NCI-H82 treated with DMSO at 0.1 percent for 48 hours (cell line): Measurements from ENCODE around the gene KCNC4.

Source experiments
- DNase-seq: peaks from one replicate; lab custom pipeline; 2025; ENCODE audit not compliant: unreplicated experiment; lab: John Stamatoyannopoulos, UW

Gene KCNC4

GRCh38 chr1:110188035-110188618 is 22.0 kb upstream of the KCNC4 start:
- no peak for DNase-seq

- no peak for DNase-seq
Measured at GRCh38 chr1:110189181-110189580, 20.9 kb upstream of the KCNC4 start.

DNA sequence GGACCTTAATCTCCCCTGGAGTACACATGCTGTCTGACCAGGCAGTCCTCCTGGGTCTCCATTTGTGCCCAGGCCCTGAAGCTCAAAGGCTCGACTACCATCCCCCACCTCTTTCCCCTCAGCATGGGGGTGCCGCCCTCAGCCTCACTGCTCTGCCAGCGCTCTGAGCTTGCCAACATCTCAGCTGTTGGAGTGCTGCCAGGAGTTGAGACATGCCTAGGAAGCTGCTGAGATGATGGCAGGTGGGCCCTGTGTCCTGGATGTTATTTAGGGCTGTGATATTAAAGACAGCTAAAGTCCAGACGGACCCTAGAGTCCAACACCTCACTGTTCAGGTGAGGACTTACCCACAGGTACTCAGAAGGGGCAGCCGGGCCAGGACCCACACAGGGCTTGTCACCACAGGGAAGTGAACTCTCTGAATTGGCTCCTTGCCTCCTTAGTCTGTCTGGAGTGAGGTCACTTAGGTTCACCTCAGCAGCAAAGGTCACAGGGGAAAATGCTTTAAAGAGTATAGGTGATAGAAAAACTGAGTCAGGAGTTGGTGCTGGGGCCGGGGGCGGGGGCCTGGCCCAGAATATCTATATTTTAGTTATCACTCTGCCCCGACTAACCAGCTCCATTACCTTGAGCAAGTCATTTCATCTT is 19.7 kb upstream of the KCNC4 start:
- no peak for DNase-seq

- no peak for DNase-seq
Measured at GRCh38 chr1:110192541-110192940, 17.6 kb upstream of the KCNC4 start.

DNA sequence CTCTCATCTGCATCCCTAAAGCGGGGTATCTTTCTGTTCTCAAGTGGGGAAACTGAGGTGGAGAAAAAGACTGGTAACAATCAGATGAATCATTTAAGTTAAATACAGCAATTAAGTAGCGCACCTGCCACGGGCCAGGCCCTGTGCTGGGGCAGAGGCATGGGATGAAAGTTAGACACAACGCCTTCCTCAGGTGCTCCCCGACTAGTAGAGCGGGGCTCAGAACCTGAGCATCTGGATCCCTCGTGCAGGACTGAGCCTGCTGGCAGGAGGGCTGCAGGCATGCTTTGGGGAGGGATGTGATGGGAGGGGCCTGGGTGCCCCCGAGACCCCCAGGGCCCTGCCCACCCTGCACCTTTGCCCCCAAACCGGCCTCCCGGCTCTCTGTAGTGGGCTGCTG is 14.9 kb upstream of the KCNC4 start:
- no peak for DNase-seq

DNA sequence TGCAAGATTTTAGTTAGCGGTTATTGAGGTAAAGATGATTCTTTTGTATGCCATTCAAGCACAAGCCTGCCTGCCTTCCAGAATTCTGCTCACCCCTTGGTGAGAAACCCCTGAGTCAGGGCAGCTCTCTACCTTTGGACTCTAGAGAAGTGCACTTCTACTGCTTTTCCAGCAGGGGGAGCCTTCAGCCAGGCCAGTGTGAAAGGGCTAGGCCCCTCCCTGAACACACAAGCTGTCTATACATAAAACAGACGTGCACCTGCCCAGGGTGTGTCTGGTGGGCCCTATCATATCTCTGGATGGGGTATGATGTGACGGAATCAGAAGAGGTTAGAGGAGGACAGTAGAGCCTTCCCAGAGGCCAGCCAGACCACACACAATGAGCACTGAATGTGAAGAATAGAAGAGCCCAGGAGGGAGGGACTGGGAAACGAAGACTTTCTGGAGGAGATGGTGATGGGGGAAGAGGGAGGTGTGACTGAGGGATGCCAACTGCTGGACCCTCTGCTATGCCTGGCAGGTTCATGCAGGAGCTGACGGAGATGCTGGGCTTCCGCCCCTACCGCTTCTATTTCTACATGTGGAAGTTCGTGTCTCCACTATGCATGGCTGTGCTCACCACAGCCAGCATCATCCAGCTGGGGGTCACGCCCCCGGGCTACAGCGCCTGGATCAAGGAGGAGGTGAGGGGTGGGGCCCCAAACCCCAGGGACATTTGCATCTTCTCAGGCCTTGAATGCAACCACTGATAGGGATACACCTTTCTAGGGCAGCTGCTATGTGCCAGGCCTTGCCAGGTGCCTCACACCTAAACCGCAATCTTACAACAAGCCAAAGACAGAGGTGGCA is 13.0 kb upstream of the KCNC4 start:
- peak; percentile 54 for DNase-seq

DNA sequence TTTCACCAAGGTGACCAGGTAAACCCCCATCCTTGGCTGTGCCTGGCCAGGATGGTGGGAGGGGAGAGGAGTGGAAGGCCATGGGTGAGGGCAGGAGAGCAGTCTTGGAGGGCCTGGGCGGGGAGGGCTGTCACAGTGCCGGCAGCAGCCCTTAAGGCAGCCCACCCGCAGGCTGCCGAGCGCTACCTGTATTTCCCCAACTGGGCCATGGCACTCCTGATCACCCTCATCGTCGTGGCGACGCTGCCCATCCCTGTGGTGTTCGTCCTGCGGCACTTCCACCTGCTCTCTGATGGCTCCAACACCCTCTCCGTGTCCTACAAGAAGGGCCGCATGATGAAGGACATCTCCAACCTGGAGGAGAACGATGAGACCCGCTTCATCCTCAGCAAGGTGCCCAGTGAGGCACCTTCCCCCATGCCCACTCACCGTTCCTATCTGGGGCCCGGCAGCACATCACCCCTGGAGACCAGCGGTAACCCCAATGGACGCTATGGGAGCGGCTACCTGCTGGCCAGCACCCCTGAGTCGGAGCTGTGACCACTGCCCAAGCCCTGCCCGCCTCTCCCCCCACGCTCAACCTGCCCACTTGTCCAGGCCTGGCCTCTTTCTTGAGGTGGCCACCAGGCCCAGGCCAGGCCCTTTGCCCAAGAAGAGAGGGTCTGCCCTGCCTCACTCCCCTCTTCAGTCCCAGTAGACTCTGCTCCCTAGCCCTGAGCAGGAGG is 12.0 kb upstream of the KCNC4 start:
- DNase-seq = no peak

DNA sequence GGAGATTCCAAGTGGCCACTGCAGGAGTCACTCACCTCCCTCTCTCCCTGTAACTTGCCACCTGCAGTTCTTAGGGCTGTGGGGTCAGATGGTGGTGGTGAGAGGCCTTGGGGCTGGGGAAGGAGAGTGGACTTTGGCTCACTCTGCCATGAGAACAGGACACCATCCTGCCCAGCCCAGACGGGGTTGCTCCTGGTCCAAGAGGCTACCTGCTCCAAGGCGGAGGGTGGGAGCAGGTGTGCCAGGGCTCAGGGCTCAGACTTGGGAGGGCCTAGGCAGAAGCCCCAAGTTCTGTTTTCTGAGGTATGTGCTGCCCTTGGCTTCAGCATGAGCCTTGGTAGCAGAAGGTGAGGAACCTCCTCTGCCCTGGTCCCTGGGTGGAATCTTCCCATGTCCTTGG is 11.4 kb upstream of the KCNC4 start:
- no peak for DNase-seq

DNA sequence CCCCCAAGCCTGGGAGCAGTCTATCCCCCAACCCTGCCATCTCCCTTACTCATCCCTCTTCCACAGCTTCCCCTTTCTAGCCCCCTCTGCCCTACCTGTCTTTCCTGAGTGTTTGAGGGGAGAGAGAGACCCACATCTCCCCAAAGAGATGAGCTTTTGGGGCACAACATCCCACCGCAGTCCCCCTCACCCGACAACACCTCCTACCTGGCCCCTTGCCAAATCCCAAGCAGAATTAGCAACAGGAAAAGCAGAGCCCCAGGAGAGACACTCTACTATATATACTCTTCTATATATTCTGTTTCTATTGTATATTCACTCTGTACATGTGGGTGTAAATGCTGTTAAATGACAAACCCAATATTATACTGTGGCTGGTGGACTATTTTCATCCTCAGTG is 9.9 kb upstream of the KCNC4 start:
- no peak for DNase-seq

DNA sequence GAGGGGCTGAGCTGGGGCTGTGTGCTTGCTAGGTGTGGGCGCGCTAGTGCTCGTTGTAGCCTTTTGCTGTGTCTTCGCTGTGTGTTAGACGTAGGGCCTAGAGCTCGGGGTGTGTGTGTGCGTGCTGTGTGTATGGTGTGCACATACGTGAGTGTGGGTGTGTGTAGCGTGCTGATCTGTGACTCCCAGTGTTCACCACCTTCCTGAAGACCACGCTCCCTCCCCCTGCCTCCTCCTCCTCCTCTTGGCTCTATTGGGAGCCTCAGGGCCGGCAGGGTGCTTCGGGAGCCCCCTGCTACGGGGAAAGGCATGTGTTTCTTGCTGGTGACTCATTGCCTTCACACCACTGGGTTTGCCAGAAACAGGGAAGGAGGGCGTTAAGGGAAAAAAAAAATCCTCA is 9.4 kb upstream of the KCNC4 start:
- no peak for DNase-seq

GRCh38 chr1:110201157-110201825 is 8.8 kb upstream of the KCNC4 start:
- DNase-seq = no peak

DNA sequence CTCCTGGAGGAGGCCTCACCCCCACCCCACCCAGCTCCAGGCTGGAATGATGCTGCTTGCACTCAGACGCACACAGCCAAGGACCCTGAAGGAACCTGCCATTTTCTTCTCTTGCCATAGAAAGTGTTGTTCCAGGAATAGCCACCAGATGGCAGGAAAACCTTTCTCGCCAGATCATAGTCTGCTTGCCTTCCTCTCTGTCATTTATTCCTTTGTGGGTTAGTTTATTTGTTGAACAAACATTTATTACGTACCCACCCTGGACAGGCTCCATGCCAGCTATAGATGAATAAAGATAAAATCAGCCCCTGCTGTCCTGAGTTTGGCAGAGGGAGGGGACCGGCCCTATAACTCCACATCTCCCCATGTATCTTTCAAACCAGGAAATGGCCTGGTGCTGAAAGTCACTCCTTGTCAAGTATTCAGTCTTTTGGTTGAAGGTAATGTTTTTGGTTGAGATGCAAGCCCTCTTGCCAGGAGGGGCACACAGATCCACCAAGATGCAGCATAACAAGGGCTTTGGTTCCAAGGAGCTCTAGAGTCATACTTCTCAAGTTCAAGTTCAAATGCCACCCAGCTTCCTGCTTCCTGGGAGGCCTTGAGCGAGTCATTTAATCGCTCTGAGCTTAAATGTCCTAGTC is 7.0 kb upstream of the KCNC4 start:
- DNase-seq = peak; percentile 35

GRCh38 chr1:110205156-110205555 is 5.0 kb upstream of the KCNC4 start:
- DNase-seq = no peak

DNA sequence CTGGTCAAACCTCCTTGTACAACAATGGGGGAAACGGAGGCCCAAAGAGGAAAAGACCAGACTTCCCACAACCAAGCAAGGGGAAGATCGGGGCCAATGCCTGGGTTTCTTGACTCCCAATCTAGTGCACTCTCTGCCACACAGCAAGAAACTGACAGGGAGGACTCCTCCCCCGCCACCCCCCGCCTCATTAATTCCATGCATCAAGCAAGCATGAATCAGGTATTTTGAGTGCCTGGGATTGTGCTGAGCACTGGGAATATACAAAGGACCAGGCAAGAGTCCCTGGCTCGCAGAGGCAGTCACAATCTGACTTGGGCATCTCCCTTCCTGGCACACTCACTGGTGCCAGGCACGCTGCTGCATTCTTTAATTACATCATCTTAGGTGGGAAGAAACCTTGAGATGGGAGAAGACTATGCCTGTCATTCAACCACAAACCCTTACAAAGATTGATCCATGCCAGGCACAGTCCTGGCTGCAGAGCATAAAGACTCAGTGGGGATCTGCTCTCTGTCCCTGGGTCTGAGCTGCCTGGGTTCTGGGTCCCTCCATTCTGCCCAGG is 4.4 kb upstream of the KCNC4 start:
- DNase-seq = no peak

DNA sequence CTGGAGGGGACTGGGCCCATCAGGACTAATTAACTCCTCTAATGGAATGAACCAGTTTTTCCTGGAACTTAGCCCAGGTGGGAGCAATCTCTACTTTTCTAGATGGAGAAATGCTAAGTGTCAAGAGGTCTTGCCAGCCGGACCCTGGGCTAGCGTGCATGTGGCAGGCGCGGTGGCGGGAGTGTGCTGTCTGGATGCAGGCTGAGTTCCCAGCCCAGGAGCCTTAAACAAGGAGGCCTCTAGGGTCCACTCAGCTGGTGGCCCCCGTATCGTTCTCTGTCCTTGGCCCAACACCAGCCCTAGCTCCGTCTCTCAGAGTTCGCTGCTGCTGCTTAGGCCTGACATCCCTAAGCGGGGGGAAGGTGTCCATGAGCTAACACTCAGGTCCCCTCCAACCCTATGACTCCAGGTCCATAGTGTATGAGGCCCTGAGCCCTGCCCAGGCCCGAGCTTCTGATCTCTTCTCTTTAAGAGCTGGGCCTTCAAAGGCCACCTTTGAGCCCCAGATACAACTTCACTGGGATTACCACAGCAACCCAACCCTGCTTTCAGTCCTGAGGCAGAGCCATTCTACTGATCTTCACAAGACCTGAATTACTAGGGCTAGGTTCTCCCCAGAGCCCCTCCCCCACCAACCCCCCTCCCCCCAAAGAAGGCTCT is 3.7 kb upstream of the KCNC4 start:
- no peak for DNase-seq

GRCh38 chr1:110207831-110208230 is 2.3 kb upstream of the KCNC4 start:
- peak; percentile 45 for DNase-seq

DNA sequence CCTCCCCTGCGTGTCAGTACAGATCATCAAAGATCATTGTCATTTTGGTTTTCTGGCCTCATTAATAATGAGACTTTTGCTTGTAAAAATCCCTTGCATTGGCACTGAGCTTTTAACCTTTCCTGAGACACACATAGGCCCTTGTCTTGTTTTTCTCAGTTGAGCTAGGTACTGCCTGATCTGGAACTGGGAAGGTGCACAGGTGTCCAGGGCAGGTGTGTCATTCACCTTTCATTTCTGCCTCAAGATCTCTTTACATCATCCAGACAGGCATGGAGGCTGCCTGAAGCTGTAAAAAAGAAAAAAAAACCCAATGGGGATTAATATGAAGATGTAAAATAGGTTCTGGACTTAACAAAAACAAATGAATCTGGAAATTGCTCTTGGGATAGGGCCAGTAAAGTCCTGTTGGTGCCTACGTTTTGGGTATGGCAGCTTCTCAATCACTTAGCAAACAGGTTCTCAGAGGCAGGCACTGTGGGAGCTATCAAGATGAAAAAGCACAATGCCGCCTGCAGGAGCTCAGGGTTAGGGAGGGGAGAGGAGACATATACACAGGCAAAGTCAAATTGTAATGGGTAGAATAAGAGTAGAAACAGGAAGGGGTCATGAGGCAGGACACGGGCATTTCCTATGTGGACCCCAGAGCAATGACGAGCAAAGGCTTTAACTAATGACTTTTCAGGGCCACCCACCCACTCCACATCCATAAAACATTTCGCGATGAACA is 1.0 kb upstream of the KCNC4 start:
- no peak for DNase-seq

DNA sequence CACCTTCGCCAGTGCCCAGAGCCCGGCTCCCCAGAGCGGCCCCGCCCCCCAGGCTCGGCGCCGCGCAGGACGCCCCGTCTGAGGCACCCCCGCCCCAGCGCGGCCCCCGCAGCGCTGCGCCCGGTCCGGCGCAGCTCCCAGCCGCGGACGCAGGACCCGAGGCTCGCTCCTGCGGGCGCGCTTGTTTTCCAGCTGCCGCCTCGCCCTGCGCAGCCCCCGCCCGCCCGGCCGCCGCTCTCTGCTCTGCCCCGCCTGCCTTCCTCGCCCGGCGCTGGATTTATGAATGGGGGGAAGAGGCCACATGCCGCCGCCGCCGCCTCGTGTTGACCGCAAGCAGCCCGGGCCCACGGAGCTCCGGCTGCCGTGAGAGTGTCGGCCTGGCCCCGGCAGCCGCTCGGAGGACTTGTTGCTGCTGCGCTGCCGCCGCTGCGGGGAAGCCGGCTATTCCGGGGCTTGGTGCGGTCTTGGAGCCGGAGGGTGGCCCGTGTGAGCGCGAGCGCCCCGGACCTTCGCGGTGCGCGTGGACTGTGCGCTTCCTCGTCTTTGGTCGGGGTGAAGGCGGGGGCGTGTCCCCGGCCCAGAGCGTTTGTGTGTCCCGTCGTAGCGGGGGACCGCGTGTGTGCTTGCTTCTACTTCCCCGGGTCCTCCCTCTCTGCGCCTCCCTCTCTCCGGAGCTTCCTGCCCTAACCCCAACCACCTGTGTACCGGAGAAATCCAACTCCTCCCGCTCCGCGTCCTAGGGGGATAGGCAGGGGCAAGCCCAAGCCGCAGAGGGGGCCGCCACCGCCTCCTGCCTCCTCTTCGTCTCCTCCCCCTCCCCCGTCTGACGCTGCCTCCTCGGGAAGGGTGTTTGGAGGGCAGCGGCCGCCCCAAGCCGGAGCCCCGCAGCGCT is 736 bp downstream of the KCNC4 start:
- DNase-seq = peak; percentile 25
